ENCODE data around the gene PPP1R7. TPM values are rescaled to one million over a fixed set of nuclear protein-coding genes. Genes with fewer than 3 reads are reported as not detected.

The PPP1R7 gene
- polyA plus RNA-seq, 3 donors: 43.4 to 71.8 (median 56.7) TPM

- H3K27ac ChIP-seq (ENCODE audit: low read depth, low read length): no peak overlapping the region
- WGBS, 3 donors: 43 to 58% (median 53%) methylated on average over 9 of the region's 9 CpGs
These were observed 65.2 kb downstream of the PPP1R7 start for GRCh38 chr2:241215421-241215820.

- 59 to 73% (median 64%) methylated on average over 13 to 14 of the region's 14 CpGs for WGBS, 3 donors
- H3K27ac ChIP-seq (ENCODE audit: low read depth, low read length): no peak overlapping the region
These were observed 66.0 kb downstream of the PPP1R7 start for GRCh38 chr2:241216211-241216761.

GRCh38 chr2:241217320-241218031 is 67.2 kb downstream of the PPP1R7 start:
- H3K27ac ChIP-seq (ENCODE audit: low read depth, low read length): no peak overlapping the region
- WGBS, 3 donors: 0 to 1% (median 1%) methylated on average over 48 to 68 of the region's 77 CpGs

- WGBS, 3 donors: 1% methylated on average over 42 to 69 of the region's 83 CpGs
These were observed 68.1 kb downstream of the PPP1R7 start for GRCh38 chr2:241218131-241219029.

GRCh38 chr2:241219030-241219382 is 68.7 kb downstream of the PPP1R7 start:
- no peak overlapping the region for H3K27ac ChIP-seq (ENCODE audit: low read depth, low read length)
- 33 to 53% (median 51%) methylated on average over 4 of the region's 4 CpGs for WGBS, 3 donors

More at GRCh38 chr2:241218131-241219029, 68.1 kb downstream of the PPP1R7 start:
- H3K27ac ChIP-seq (ENCODE audit: low read depth, low read length): no peak overlapping the region

- no peak overlapping the region for H3K27ac ChIP-seq (ENCODE audit: low read depth, low read length)
- 82 to 95% (median 93%) methylated on average over 6 of the region's 6 CpGs for WGBS, 3 donors
These were observed 69.6 kb downstream of the PPP1R7 start for GRCh38 chr2:241219856-241220356.

GRCh38 chr2:241223211-241224017 is 73.1 kb downstream of the PPP1R7 start:
- WGBS, 3 donors: 50 to 56% (median 55%) methylated on average over 23 of the region's 23 CpGs
- no peak overlapping the region for H3K27ac ChIP-seq (ENCODE audit: low read depth, low read length)

- 30 to 46% (median 45%) methylated on average over 24 to 26 of the region's 26 CpGs for whole genome bisulfite sequencing, 3 donors
These were observed 74.0 kb downstream of the PPP1R7 start for GRCh38 chr2:241224018-241224850.

GRCh38 chr2:241224851-241225438 is 74.7 kb downstream of the PPP1R7 start:
- 69 to 85% (median 85%) methylated on average over 8 of the region's 8 CpGs for WGBS, 3 donors

More at GRCh38 chr2:241224018-241224850, 74.0 kb downstream of the PPP1R7 start:
- H3K27ac ChIP-seq (ENCODE audit: low read depth, low read length): no peak overlapping the region

GRCh38 chr2:241225545-241225944 is 75.3 kb downstream of the PPP1R7 start:
- 75 to 93% (median 91%) methylated on average over 16 of the region's 16 CpGs for WGBS, 3 donors
- H3K27ac ChIP-seq (ENCODE audit: low read depth, low read length): no peak overlapping the region

More at GRCh38 chr2:241224851-241225438, 74.7 kb downstream of the PPP1R7 start:
- H3K27ac ChIP-seq (ENCODE audit: low read depth, low read length): no peak overlapping the region

- H3K27ac ChIP-seq (ENCODE audit: low read depth, low read length): no peak overlapping the region
- 91 to 94% (median 93%) methylated on average over 16 of the region's 16 CpGs for WGBS, 3 donors
These were observed 75.7 kb downstream of the PPP1R7 start for GRCh38 chr2:241225983-241226382.

GRCh38 chr2:241226723-241227572 is 76.7 kb downstream of the PPP1R7 start:
- no peak overlapping the region for H3K27ac ChIP-seq (ENCODE audit: low read depth, low read length)
- 73 to 87% (median 84%) methylated on average over 18 to 19 of the region's 19 CpGs for WGBS, 3 donors

- 79 to 88% (median 79%) methylated on average over 8 of the region's 8 CpGs for WGBS, 3 donors
- H3K27ac ChIP-seq (ENCODE audit: low read depth, low read length): no peak overlapping the region
These were observed 77.3 kb downstream of the PPP1R7 start for GRCh38 chr2:241227594-241227993.

- WGBS, 3 donors: 91 to 94% (median 92%) methylated on average over 24 to 26 of the region's 26 CpGs
- H3K27ac ChIP-seq (ENCODE audit: low read depth, low read length): no peak overlapping the region
These were observed 78.0 kb downstream of the PPP1R7 start for GRCh38 chr2:241228081-241228859.

GRCh38 chr2:241228860-241229516 is 78.7 kb downstream of the PPP1R7 start:
- no peak overlapping the region for H3K27ac ChIP-seq (ENCODE audit: low read depth, low read length)

More at GRCh38 chr2:241228860-241229516, 78.7 kb downstream of the PPP1R7 start:
- 62 to 79% (median 74%) methylated on average over 20 of the region's 20 CpGs for WGBS, 3 donors
